Activated CD4-positive, alpha-beta T cell treated with anti-CD3 and anti-CD28 coated beads for 48 hours (primary cell): ENCODE data around the gene TMPO.
A peak's percentile ranks its signal among the peaks of the same experiment; 100 is the strongest.
"Not testable (repeated sequence)": the region's sequence is repeated elsewhere in the genome, so short reads cannot be mapped to it uniquely, and the experiment has no call there.

Experiments used
- DNase-seq: peaks from one replicate; pipeline ENCODE4 v3.0.0-alpha.2; 2020

Gene TMPO

DNA sequence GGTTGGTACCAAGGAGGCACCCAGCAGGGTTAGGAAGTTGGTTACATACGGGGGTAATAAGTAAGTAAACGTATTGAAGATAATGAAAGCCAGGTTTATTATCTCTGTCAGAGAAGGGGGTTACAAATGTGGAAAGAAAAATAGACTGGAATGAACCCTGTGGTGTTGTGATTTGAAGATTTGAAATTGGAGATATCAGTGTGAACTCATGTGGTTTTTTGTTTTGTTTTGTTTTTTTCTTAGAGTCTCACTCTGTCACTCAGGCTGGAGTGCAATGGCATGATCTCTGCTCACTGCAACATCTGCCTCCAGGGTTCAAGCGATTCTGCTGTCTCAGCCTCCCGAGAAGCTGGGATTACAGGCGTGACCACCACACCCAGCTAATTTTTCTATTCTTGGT lies 64.0 kb downstream of the TMPO start:
- no peak for DNase-seq

DNA sequence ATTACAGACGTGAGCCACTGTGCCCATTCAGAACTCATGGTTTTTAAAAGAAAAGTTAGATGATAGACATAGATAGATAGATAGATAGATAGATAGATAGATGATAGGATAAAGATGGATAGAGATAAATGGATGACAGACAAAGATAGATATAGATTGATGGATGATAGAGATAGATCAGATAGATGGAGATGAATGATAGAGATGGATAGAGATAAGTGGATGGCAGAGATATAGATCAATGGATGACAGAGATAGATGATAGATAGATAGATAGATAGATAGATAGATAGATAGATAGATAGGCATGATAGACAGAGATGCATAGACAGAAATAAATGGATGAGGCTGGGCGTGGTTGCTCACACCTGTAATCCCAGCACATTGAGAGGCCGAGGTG lies 64.4 kb downstream of the TMPO start:
- DNase-seq, result no peak

GRCh38 chr12:98580695-98581094 lies 65.3 kb downstream of the TMPO start:
- DNase-seq, result no peak

GRCh38 chr12:98581101-98581500 lies 65.7 kb downstream of the TMPO start:
- no peak for DNase-seq

- no peak for DNase-seq
These were observed 66.7 kb downstream of the TMPO start for GRCh38 chr12:98582093-98582492.

GRCh38 chr12:98587084-98587483 lies 71.7 kb downstream of the TMPO start:
- DNase-seq, result no peak

DNA sequence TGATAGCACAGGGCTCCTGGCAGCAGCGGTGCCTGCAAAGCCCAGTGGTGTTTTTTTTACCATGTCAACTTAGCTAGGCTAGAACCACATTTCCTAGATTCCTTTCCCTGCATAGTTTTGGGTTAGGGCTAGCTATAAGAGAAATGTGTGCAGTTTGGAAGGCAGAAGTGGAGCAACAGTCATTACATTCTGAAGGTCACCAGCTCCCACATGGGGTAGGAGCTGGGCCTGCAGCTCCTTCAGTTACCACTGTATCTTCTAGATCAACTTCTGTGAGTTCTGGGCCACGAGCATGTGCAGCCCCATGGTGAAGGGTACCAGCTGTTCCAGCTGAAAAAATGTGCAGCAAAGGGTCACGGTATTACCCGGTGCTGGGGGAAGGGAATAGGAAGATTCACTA lies 75.8 kb downstream of the TMPO start:
- DNase-seq, result no peak

DNA sequence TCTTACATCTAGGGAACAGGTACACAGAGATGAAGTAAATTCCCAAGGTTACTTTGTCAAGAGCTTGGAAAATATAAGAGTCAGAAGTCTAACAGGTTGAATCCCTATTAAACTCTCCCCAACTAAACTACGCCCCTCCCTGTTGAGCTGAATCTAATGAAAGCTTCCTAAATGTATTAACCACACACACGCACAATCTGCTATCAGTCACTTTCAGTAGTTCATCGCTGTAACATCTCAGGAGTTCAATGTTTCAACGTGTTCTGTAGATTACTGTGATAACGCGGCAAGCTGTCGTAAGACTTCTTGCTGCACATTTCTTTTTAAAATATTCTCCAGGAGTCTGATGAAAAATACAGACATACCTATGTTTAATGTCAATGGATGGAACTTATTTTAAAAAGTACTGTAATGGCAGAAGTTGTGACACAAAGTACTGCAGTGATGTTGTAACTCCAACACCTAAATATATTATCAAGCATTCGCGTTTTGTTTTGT lies 77.5 kb downstream of the TMPO start:
- DNase-seq, result no peak

- peak; percentile 95 for DNase-seq
These were observed 78.1 kb downstream of the TMPO start, which contains the start of gene SLC25A3 for GRCh38 chr12:98593351-98594049. Gene SLC25A3, plus strand, starts transcription at chr12:98593686. Its CDS starts 293 bp downstream, at chr12:98593979.

DNA sequence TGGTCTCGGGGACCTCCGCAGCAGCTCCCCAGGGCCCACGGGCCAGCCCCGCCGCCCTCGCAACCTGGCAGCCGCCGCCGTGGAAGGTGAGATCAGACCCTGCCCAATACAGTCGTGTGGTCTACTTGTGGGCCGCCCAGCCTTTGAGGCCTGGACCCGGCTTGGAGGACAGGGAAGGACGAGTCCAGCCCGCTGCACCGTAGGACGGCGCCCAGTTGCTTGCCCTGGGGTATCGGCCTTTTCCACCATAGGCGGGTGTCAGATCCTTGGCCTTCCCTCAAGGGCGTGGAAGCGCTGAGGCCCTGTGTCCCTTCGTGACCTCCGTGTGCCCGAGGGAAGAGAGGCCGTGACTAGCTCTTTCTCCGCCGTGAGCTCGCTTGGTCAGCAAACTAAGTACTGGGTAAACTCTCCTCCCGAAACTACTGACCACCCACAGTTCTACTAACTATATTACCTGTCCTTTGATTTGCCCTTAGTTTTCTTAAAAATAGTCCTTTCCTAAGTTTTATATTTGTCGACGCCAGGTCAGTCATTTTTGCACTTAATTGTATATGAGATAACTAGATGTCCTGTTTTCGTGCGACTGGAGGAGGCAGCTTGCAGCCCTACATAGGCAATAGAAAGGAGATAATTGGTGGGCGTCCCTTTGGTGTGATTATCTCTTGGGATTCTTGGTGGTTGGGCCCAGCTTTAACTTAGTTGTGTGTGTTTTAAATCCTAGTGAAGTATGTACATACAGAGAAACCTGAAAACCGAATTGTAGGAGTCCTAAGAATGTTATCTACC lies 78.9 kb downstream of the TMPO start:
- DNase-seq, result peak; percentile 37

GRCh38 chr12:98595243-98595988 lies 80.0 kb downstream of the TMPO start:
- DNase-seq, result peak; percentile 19

DNA sequence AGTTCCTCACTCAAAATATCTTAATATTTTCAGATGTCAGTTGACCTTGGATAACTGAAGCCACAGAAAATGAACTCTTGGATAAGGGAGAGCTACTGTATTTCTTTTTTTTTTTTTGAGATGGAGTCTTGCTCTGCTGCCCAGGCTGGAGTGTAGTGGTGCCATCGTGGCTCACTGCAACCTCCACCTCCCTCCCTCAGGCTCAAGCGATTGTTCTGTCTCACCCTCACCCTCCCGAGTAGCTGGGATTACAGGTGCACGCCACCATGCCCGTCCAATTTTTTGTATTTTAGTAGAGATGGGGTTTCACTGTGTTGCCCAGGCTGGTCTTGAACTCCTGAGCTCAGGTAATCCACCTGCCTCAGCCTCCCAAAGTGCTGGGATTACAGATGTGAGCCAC lies 81.9 kb downstream of the TMPO start:
- not testable (repeated sequence) for DNase-seq
